Measurements from ENCODE around the gene IFITM10. TPM values are rescaled to one million over a fixed set of nuclear protein-coding genes. Genes with fewer than 3 reads are reported as not detected.
A peak's percentile ranks its signal among the peaks of the same experiment; 100 is the strongest.

The IFITM10 gene
- total RNA-seq, 1 donor from 2014 or later: 1.1 TPM

- H3K4me3 ChIP-seq (ENCODE audit: low read depth, low read length): no peak overlapping the region
- peaks cover 1% of the 10 kb centered on the region for H3K36me3 ChIP-seq (ENCODE audit: control insufficient read depth, insufficient read depth, low read length)
- no peak for DNase-seq (ENCODE audit: low read depth)
- H3K27me3 ChIP-seq (ENCODE audit: control insufficient read depth, insufficient read depth, low read length): peaks cover 26% of the 10 kb centered on the region
- no peak for TF ChIP-seq CTCF (IDR thresholded peaks at IDR 0.05; ENCODE audit: insufficient read depth, low read length, poor library complexity, severe bottlenecking)
Measured at GRCh38 chr11:1751531-1751921, 1.1 kb upstream of the IFITM10 start.

GRCh38 chr11:1750840-1751530 lies 590 bp upstream of the IFITM10 start:
- no peak for DNase-seq (ENCODE audit: low read depth)
- Histone ChIP-seq H3K36me3 (ENCODE audit: control insufficient read depth, insufficient read depth, low read length) (peaks cover 1% of the 10 kb centered on the region), H3K27me3 (ENCODE audit: control insufficient read depth, insufficient read depth, low read length) (peaks cover 26% of the 10 kb centered on the region), H3K4me3 (ENCODE audit: low read depth, low read length) (no peak overlapping the region)
- no peak for TF ChIP-seq CTCF (IDR thresholded peaks at IDR 0.05; ENCODE audit: insufficient read depth, low read length, poor library complexity, severe bottlenecking)

GRCh38 chr11:1749395-1750351 lies 722 bp downstream of the IFITM10 start:
- TF ChIP-seq CTCF (IDR thresholded peaks at IDR 0.05; ENCODE audit: insufficient read depth, low read length, poor library complexity, severe bottlenecking): no peak
- no peak for DNase-seq (ENCODE audit: low read depth)
- Histone ChIP-seq H3K4me3 (ENCODE audit: low read depth, low read length) (no peak overlapping the region), H3K27me3 (ENCODE audit: control insufficient read depth, insufficient read depth, low read length) (peaks cover 35% of the 10 kb centered on the region), H3K36me3 (ENCODE audit: control insufficient read depth, insufficient read depth, low read length) (no peaks in the 10 kb centered on the region)

- H3K36me3 ChIP-seq (ENCODE audit: control insufficient read depth, insufficient read depth, low read length): no peaks in the 10 kb centered on the region
- TF ChIP-seq CTCF (IDR thresholded peaks at IDR 0.05; ENCODE audit: insufficient read depth, low read length, poor library complexity, severe bottlenecking): no peak
- no peak for DNase-seq (ENCODE audit: low read depth)
- peaks cover 43% of the 10 kb centered on the region for H3K27me3 ChIP-seq (ENCODE audit: control insufficient read depth, insufficient read depth, low read length)
- peak overlapping the region; percentile 27 for H3K4me3 ChIP-seq (ENCODE audit: low read depth, low read length)
Measured at GRCh38 chr11:1748636-1749394, 1.6 kb downstream of the IFITM10 start.

GRCh38 chr11:1747753-1748635 lies 2.4 kb downstream of the IFITM10 start:
- Histone ChIP-seq H3K4me3 (ENCODE audit: low read depth, low read length) (peak overlapping the region; percentile 27), H3K36me3 (ENCODE audit: control insufficient read depth, insufficient read depth, low read length) (no peaks in the 10 kb centered on the region), H3K27me3 (ENCODE audit: control insufficient read depth, insufficient read depth, low read length) (peaks cover 49% of the 10 kb centered on the region)
- no peak for DNase-seq (ENCODE audit: low read depth)
- TF ChIP-seq CTCF (IDR thresholded peaks at IDR 0.05; ENCODE audit: insufficient read depth, low read length, poor library complexity, severe bottlenecking): no peak
